SIG-M5 treated with dmso at 0.1 percent for 504 hours (cell line): ENCODE results near the gene ADAMTS4.

Source experiments
- DNase-seq: peaks from one replicate; lab custom pipeline; 2025; ENCODE audit not compliant: unreplicated experiment; lab: John Stamatoyannopoulos, UW

Gene ADAMTS4

GRCh38 chr1:161220002-161220401 lies 21.1 kb upstream of the ADAMTS4 start:
- no peak for DNase-seq

GRCh38 chr1:161219078-161219892 lies 20.4 kb upstream of the ADAMTS4 start:
- no peak for DNase-seq

DNA sequence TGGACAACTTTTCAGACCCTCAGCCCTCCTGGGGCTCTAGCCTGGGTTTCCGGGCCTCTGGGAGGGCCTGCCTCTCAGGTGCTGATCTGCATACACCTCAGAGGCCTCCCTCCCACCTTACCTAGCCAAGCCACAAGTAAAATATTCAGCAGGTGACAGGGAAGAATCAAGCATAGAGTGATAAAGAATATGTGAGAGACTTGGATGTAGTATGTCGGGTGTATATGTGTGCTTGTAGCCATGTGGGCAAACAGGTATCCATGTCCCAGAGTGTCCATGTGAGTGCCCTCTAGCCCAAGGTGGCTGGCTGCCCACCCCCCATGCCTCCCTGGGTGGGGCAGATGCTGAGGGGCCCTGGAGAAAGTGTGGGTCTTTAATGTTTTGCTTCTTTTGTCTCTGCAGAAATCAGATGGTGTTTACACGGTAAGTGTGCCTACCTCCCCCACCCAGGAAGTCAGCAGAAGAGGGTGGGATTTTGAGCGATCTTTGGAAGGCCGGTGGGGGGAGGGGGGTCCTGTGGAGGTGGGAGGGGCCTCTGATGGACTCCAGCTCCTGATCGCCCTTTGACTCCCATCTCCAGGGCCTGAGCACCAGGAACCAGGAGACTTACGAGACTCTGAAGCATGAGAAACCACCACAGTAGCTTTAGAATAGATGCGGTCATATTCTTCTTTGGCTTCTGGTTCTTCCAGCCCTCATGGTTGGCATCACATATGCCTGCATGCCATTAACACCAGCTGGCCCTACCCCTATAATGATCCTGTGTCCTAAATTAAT lies 19.6 kb upstream of the ADAMTS4 start:
- no peak for DNase-seq

DNA sequence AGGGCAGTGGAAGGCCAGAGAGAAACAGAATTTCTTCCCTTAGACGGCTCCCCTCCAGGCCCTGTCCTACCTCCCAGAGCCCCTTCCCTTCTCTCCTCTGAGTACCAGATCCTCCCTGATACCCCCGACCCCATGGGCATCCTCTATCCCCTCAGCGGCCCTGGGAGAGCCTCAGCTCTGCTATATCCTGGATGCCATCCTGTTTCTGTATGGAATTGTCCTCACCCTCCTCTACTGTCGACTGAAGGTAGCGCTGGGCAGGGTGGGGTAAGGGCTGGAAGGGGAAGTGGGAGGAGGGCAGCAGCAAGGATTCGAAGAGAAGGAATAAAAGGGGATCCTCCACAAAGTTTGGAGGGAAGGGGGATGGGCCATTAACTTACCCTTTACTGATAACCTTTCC lies 19.0 kb upstream of the ADAMTS4 start:
- DNase-seq, result no peak

- peak; percentile 98 for DNase-seq
These were observed 18.3 kb upstream of the ADAMTS4 start for GRCh38 chr1:161216945-161217712.

GRCh38 chr1:161215076-161215475 lies 16.2 kb upstream of the ADAMTS4 start, which contains the start of gene FCER1G:
TSS of gene FCER1G (plus strand) at chr1:161215295. CDS start at chr1:161215322, 27 bp downstream.
- DNase-seq, result peak; percentile 69

- peak; percentile 70 for DNase-seq
These were observed 15.5 kb upstream of the ADAMTS4 start for GRCh38 chr1:161214369-161214768.

GRCh38 chr1:161209790-161210409 lies 11.0 kb upstream of the ADAMTS4 start:
- peak; percentile 82 for DNase-seq

DNA sequence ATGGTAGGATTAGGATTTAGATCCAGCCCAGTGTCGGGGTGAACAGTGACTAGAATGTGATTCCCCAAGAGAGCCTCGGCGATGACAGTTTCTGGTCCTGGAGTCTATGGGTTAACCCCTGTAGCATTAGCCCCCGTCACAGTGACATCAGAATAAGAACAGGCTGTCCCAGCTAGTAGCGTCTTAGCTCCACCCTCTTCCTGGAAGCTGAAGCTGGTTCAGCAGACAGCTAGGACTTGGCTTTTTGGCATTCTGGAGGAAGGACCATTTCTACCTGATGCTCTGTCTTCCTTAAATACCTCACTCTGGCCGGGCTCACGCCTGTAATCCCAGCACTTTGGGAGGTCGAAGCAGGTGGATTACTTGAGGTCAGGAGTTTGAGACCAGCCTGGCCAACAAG lies 8.3 kb upstream of the ADAMTS4 start:
- no peak for DNase-seq

DNA sequence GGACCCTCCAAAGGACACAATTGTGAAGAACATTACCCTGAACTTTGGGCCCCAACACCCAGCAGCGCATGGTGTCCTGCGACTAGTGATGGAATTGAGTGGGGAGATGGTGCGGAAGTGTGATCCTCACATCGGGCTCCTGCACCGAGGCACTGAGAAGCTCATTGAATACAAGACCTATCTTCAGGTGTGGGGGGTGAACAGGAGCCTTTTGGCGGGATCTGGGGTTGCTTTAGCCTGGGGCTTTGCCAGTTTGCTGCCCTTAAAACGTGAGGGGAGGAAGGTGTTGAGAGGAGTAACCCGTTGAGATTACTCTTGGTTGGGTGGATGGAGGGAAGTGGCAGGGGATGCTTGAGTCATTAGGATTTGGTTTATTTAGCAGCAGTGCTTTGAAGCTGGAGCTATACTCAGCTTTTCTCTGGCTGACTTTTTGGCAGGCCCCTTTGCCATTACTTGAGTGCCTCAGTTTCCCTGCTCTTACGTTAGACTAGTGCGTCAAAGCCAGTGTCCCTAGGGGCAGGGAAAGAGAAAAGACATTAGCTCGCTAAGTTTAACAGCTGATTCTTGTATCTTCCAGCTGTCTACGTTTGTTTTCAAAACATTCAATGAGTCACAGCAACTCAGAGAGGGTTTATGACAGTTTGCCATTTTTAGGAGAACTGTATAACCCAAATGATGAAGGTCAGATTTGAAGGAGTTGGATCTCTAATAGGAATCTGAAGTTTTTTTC lies 7.7 kb upstream of the ADAMTS4 start:
- no peak for DNase-seq

GRCh38 chr1:161201836-161202712 lies 3.2 kb upstream of the ADAMTS4 start, which contains the start of gene NDUFS2:
TSS of gene NDUFS2 (plus strand) at chr1:161202367. CDS start at chr1:161202386, 19 bp downstream.
- DNase-seq, result peak; percentile 99

DNA sequence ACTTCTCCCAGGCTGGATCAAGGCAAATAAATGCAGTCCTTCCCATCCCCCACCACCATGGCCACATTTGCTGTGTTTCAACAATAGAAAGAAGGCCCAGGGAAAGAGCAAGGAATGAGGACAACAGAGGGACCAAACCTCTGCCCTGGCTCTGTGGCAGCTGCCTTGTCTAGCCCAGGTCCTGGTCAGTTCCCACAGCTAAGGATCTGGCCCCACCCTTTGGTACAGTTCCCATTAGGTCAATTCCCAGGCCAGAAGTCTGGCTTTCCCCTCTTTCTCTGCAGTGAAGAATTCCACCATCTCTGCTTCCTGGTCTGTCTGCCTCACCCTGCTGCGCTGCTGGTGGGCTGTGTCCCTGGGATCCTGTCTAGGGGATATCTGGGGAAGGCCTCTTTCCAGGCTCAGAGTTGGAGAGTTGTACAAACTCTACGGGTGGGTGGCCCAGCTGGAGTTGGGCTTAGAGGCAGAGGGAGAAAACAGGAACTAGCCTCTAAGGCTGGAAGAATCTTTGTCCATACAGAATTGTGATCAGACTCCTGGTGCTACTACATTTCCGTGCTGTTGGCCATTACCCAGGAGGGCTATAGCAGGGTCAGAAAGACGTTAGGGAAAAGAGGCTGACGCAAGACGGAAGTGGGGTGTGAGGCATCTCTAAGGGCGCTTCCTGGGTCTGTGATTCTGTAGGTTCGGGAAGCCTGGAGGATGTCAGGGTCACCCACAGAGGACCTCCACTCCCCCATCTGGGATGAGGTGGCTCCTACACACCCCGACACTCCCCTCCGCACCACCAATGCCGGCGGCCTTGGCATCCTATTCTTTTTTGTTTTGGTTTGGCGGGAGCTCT lies 2.4 kb upstream of the ADAMTS4 start:
- peak; percentile 68 for DNase-seq

DNA sequence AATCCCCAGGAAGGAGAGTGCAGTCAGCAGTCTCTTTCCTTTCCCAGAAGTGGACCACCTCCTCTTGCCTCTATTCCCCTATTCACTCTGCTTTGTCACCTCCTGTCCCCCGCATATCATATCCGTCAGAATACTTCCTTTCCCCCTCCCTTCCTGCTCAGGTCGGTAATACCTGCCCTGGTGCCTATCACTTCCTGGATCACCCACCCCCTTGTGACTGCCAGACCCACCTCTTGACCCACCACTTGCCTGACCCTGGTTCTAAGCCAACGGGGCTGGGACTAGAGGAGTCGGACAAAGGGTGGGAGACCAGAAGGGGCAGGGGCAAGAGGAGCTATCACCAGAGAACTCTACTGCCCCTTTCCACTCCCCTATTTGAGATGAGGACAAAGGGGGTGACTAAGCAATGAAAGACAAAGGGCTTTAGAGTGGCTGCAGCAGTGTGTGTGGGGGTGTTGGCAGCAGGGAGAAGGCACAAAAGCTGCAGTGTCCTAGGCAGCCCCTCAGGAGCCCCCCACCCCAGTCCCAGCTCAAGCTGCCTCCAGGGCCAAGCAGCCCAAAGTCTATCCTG lies 1.7 kb upstream of the ADAMTS4 start:
- DNase-seq, result no peak

DNA sequence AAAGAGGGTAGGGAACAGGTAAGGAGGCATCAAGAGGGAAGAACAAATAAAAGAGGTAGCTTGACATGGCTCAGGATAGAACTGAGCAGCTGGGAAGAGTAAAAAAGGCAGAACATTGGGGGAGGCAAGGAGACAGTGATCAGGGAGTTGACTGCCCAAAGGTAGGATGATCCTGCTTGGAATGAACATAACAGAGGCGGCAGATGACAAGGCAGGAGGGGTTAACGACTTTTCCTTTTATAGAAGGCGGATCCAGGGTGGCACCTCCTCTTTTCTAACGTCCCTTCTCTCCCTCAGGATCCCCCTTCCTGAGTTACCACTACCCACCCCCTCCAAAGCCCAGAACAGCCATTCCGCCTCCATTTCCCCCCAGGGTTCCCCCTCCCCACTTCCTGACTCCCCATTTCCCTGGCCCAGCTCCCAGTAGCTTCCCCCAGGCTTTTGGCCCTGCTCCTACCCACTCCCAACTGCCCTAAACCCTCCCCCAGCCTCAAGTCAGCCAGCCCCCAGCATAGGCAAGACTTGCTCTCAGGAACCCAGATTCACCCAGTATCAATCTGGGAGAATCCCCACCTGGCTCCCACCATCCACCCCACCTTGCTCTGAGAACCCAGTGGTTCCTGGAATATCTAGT lies 769 bp upstream of the ADAMTS4 start:
- DNase-seq, result no peak

GRCh38 chr1:161198194-161198896 lies 509 bp downstream of the ADAMTS4 start:
- DNase-seq, result no peak

GRCh38 chr1:161197560-161198193 lies 1.2 kb downstream of the ADAMTS4 start:
- DNase-seq, result no peak
